ENCODE data around the gene COL20A1.

DNA sequence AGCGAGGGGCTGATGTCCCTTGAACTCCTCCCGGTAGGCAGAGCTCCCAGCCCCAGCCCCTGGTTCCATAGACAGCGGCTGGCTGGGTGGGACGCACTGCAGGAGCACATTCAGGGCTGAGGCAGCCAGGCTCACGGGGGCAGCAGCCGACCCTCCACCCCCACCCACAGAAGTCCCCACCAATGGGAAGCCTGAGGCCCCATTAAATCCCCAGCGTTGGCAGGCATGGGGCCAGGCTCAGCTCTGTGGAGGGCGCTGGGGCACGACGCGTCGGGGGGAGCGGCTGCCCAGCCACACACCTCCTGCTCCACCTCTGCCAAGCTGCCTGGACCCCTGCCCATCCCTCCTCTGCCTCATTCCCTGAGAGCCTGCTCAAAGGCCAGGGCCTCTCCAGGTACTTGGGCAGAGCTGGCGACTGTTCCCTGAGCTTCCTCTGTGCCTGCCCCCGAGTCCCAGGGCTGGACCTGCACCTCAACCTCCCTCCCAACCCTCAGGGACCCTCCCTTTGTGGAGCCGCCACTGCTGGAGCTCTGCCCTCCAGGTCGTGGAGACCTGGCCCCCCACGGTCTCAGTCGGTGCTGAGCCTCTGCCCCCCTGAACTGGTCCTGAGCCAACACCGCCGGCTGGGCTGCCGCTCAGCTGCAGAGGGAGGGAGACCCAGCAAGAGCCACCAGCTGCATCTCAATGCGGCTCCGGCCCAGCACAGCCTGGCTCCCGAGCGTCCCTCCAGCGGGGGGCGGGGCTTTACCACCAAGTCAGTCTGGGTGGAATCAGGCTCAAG is 59.0 kb downstream of the COL20A1 start:
- TF ChIP-seq CTCF (IDR thresholded peaks at IDR 0.05; ENCODE audit: insufficient read depth, low read depth, low read length) (no peak), EZH2 (IDR thresholded peaks at IDR 0.05; ENCODE audit: insufficient read depth, low read length) (no peak)
